HT1080 (cell line): ENCODE results near the gene LGR6. TPM values are rescaled to one million over a fixed set of nuclear protein-coding genes. Genes with fewer than 3 reads are reported as not detected.

Experiments used
- DNase-seq: peaks from one replicate; pipeline ENCODE4 v3.0.0-alpha.2; 2015; ENCODE audit warnings: low read depth
- total RNA-seq: library from RNA; depleted of rRNA; stranded (reverse); fragments of >200 nt; shearing (Covaris generic); gene quantifications from 2 replicates; pipeline ENCODE4 v1.2.3, GENCODE V29; 2014

LGR6 gene
- total RNA-seq, 1 experiment from 2014 or later, result not detected

DNA sequence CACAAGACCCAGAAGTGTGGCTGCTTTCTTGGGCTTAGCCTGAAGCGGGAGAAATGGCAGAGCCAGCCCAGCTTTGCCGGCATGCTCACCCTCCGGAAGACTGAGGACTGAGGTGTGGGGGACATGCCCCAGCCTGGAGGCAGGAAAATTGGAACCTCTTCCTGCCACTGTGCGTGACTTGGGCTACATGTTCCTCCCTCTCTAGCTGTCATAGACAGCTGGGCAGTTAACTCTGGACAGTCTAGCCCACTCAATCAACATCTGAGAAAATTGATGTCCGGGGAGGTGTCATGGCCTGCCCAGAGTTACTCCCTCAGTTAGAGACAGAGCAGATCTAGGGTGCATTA is 88.4 kb downstream of the LGR6 start:
- no peak for DNase-seq

DNA sequence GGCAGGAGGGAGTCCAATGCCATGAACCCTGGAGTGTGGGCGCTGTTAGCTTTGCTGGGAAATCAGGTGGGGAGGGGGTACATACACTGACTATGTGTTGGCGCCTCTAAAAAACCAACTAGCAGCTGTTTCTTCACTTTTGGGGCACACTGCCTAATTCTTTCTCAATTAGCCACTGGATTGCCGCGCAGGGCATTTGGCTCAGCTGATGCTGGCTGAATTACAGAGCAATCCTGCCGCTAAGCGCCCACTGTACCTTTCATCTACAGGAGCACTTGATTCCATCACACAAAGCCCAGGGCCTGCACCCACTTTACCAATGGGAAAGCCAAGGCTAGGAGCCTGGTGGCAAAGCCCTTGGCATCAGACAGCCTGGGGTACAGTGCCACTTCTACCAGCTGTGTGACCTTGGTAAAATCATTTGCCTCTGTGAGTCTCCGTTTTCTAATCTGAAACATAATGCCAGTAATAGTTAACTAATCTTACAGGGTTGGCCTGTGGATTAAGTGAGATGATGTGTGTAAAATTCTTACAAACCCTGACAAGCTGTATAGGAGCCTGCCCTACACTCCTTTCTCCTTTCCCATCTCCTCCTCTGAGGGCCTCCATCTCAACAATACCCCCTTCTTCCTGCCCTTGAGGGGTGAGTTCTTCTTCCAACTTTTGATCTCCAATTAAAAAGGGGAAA is 89.1 kb downstream of the LGR6 start:
- no peak for DNase-seq

DNA sequence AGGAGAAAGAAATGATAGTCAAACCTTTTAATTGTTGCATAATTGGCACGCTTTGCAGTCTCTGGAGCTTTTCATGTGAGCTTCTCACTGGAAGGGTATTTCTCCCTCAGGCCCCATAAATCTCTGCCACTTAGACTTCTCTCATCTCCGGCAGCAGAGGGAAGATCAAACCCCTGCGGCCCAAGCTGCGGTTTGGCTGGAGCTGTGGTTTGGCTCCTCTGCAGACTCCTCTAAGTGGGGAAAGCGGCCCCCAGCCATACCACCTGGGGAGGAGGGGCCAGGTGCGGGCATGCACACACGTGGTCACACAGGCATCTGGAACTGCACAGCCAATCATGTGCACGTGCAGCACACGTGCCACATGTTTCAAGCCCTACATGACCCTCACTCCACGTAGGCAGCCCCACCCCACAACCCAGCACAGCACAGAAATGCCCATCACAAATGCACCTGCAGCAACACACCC is 89.8 kb downstream of the LGR6 start:
- DNase-seq, result peak; percentile 94

DNA sequence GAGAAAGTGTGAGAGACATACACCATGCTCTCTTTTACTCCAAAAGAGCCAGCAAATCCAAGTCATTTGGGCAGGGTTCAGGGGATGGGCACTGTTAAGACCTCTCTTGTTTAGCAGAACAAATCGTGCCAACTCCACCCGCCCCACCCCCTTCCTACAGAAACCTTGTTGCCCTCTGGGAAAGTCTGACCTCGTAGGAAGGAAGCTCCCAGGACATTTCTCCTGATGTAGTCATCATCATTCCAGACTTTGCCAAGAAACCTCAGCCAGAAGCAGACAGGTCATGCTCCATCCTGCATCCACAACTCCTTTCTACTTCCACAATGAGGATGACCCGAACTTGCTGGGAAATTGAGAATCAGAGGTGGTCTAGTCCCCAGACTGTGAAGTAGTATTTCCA is 90.4 kb downstream of the LGR6 start:
- peak; percentile 87 for DNase-seq

DNA sequence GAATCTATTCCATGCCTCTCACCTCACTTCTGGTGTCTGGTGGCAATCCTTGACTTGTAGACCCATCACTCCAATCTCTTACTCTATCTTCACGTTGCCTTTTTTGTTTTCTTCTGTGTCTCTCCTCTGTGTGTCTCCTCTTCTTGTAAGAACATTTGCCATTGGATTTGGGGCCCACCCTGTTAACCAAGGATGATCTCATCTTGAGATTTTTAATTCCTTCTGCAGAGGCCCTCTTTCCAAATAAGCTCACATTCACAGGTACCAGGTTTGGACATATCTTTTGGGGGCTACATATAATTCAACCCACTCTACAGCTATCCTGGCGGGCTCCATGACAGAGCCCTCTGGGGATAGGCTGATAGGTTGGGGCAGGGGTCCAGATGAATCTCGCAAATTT is 92.3 kb downstream of the LGR6 start:
- DNase-seq, result no peak

DNA sequence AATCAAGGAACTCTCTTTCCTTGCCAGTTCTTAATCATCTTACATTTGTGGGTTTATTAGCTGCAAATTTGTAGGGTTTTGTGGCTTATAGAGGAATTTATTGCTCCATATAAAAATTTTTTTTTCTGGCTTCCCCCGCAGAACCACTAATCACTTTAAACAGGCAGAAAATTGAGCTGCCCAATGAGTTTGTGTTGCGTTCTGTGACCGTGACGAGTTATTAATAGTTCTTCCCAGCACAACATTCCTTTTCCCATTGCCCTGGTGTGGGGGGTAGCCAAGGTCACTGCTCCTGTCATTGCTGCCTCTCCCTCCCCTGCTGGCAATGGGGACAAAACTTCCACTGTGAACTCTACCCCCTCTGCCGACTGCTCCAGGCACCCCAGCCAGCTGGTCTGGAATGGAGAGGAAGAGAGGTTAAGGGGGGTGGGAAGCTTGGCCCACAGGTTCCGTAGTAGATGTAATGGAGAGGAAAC is 93.1 kb downstream of the LGR6 start:
- DNase-seq, result no peak

DNA sequence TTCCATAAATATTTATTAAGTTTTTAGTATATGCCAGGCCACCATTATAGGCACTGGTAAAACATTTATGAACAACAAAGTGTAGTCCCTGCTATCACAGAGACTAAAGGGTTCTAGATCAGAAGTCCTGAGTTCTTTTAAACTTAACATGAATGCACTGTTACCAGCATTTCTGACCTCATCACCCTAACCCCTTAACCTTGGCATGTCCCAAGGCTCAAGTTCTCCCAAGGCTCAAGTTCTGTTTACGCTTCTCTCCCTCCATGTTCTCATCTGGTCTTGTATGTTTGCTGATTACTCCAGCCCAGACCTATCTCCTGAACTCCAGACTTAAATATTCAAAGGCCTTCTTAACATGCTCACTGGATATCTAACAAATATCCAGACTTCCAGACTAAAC is 93.6 kb downstream of the LGR6 start:
- DNase-seq, result no peak

DNA sequence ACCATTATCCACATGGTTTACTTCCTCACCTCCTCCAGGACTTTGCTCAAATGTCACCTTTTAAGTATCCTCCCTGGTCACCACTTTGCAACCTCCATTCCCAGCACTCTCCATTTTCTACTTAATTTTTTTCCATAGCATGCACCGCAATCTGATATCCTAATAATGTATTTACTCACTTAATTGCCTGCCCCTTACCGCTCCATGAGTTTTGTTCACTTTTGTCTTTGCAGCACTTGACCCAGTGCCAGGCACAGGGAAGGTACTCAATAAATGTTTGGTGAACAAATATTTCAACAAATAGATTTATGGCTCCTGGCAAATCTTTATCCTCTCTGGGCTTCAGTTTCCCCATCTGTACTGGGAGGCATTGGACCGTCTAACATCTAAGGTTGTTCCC is 94.6 kb downstream of the LGR6 start:
- DNase-seq, result no peak

DNA sequence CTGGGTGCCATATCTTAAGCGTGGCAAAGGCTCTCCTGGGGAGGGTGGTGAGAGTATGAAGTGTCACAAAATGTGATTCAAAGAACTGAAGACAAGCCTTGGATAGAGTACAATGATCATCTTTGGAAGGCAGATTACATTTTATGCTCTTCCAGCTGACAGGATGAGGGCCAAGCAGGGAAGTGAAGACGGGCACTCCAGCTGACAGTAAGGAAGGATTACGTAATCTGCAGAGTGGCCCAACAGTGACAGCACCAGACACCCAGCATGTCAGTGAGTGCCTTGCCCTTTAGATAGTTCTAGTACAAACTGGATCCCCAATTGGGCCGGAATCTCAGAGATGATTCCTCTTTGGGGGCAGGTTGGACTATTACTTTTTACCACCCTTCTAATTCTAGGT is 95.4 kb downstream of the LGR6 start:
- DNase-seq, result no peak

DNA sequence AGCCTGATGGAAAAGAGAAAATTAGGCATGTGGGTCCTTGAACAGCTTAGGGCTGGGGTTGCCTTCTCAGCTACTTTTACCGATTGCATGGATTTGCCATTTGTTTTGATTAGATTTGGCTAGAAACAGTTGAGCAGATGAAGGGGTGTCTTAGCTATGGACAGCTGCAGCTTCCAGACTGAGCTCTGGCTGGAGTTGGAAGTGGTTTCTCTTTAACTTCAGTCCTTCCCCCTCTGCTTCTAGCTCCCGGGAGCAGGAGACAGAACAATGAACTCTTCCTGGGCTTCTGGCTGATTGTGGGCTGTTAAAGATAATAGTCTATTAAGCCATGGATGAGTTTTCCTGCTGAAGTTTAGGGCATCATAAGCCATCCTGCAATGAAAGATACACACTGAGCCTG is 97.4 kb downstream of the LGR6 start:
- DNase-seq, result no peak

DNA sequence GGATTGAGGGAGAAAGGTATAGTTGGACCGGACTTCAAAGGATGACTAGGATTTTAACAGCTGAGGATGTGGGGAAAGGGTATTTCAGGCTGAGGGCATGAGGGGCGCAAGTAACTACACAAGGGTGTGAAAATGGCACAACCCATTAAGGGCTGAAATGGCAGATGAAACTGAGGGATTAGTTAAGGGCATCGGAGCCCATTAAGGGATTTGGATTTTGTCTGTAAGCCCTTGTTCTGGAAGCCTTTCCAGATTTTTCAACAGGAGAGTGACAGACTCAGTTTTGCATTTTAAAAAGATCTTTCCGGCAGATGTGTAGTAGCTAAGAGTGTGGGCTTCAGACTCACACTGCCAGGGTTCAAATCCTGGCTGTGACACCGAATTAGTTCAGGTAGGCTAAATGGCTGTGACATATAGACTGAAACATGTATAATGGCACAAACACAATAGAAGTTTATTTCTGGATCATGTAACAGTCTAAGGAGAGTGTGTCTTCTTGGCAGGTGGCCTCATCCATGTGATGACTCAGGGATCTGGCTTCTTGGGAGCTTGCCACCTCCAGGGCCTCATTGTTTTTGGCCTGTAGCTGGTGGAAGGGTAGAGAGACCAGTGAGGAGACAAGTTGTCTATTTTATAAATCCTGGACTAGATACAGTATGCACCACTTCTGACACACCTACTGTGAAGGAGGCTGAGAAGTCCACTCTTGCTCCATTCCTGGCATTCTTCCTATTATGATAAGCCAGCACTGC is 98.5 kb downstream of the LGR6 start:
- peak; percentile 91 for DNase-seq

DNA sequence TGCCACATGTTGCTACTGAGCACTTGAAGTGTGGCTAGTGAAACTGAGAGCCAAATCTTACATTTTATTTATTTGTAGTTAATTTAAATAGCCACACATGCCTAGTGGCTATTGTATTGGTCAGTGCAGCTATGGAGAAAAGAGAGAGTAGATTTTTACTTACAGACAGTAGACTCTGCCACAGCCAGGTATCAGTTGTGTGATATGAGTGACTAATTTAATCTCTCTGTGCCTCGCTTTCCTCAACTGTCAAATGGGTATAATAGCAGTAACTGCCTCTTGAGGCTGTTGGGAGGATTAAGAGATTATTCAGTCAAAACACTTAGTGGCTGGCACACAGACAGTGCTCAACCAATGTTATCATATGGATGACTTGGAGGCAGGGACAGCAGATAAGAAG is 99.2 kb downstream of the LGR6 start:
- DNase-seq, result no peak

DNA sequence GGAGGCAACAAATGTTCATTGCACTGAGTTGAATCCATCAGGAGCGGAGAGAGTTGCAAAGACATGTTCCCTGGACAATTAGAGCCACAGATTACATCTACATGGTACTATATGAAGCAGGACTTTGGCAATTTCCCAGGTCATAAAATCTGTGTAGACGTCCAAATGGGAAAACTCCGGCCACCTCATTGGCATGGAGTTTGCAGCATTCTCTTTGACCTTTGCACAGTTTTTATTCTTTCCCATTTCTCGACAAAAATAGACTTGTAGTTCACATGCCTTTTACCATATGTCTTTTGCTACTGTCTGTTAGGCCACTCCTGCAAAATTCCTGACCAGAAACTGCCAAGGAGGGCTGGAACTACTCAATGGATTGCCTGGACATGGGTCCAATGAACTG is 100.0 kb downstream of the LGR6 start:
- no peak for DNase-seq

DNA sequence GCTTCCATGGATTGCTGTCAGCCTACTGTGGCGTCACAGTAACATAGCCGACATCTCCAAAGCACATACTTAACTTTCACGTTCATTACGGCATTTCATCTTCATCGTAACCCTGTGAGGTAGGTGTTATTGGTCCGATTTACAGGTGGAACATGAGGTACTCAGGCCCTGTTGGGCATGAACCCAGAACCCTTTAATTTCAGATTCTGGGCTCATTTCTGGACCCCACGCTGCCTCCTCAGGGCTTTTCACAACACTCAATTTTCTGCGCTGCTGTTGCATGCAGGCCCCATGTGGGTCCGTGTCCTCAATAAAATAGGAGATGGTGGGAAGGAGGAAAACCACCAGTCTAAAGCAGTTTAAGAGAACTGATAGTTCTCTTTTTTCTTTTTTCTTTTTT is 108.6 kb downstream of the LGR6 start:
- DNase-seq, result no peak

DNA sequence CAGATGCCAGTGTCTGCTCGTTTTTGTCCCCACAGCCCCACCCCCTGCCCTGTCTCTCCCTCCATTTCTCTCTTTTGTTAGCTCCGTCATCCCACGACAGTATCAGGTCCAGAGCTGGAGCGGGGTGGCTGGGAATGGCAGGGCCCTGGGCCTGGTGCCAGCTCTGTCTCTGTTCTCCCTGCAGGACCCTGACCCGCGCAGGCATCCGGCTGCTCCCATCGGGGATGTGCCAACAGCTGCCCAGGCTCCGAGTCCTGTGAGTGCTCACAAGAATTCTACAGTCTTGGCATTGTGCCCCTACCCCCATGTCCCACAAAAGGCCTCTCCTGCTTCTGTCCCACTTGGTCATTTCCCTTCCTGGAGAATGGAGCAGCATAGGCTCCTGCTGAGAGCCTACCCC is 110.8 kb downstream of the LGR6 start:
- no peak for DNase-seq

DNA sequence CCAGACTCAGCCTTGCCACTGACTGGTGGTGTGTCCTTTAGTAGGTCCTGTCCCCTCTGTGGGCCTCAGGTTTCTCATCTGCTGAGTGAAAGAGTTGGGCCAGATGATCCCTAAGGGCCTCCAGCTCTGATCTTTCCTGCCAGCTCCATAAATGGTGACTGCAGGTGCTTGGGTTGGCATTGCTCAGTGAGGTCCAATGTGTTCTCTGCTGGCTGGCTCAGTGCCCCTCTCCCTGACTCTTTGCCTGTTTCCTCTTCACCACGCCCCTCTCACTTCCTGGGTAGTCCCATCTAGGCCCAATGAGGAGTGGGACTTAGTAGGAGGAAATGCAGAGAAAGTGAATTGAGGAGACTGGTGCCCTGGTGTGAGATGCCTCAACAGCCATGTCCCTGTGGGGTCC is 111.6 kb downstream of the LGR6 start:
- DNase-seq, result no peak

DNA sequence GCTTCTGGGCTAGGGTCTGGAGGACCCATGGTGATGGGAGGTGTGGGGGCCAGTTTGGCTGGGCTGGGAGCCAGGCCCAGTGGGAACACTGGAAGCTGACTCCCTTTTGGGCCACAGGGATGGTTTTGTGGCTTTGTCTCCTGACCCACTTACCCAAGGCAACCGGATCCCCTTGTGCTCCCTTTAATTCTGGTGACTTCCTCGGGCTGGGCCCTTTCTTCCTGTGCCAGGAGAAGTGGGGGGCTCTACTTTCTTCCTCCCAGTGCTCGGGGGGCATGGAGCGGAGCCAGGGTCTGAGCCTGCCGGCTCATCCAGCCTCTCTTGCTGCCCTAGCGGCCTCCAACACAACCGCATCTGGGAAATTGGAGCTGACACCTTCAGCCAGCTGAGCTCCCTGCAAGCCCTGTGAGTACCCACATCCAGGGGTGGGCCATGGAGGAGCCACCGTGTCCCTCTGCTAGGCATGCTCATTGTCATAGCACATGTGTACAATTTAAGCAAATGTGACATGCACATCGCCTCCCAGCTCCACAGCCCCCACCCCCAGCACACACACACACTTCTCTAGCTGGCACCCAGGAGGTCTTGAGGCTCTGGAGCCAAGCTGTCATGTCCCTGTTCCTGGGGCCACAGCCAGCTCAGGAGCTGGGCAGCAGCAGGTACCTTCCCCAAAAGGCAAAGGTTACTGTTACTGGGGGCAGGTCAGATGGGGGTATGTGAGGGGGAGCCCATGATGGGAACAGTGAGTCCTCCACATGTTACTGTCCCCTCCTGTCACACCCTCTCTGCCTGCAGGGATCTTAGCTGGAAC is 113.1 kb downstream of the LGR6 start:
- no peak for DNase-seq

DNA sequence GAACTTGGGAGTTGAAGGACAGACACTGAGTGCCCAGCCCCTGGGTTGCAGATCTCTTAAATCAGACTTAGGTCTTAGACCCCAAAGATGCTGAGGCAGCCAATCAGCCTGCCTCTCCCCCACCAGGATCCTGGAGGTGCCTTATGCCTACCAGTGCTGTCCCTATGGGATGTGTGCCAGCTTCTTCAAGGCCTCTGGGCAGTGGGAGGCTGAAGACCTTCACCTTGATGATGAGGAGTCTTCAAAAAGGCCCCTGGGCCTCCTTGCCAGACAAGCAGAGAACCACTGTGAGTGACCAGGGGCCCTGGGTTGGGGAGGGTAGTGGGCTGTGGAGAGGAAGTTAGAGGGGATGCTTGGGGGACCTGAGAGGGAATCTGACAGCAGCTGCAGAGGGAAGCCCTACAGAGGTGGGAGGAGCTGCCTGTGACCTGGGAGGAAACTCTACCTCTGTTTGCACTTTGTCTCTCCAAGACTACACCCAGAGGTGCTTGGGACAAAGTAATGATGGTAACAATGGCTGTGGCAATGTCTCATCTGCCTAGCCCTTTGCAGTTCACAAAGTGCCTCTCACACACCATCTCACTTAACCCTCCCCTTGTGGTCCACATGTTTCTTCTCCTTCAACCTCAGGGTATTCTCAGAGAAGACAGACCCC is 116.6 kb downstream of the LGR6 start:
- DNase-seq, result no peak

DNA sequence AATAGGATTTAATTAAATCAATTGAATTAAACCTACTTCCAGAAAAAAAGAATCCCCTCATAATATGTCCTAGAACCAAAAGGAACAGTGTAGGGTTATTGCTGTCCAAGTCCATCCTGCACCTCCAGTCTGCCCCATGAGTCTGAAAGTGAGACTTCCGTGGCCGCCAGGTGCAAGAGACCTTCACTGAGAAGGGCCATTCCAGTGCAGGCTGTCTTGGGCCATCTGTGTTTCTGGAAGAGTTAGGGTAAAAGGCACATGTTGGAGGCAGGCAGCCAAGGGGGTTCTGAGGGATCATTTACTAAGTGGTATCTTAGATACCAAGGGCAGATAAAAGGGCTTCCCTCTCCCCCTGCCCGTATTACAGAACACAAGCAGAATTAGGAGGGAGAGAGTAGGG is 117.1 kb downstream of the LGR6 start:
- DNase-seq, result no peak

DNA sequence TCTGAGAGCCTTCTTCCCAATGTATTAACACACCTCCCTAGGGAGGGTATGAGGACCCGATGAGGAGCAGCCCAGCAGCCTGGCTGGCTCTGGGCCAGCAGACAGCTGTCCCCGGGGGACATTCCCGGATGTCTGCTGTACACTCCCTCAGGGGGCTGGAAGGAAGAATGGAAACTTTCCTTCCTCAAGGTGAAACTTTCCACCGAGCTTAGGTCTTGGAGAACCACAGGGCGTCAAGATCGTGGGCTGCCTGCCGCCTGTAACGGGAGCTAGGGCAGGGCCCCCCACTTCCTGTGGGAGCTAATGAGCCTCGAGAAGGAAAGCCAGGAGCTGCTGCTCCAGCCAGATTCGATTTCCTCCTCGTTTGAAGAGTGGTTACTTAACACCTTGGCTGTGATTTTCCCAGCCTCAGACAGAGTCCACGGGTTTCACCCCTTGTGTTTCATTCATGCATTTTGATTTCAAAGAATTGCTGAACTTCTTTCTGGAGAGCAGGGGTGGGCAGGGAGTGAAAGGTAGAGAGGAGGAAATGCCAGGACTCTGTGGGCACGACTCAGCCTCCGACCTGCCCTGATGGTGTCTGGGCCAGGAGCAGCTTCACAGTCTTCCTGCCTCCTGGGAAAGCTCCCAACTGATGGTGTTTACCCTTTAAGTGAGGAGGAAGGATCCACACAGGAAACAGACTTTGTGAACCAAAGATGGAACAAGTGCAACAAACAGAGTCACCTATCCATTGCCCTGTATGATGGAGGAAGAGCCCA is 118.5 kb downstream of the LGR6 start:
- peak; percentile 24 for DNase-seq

DNA sequence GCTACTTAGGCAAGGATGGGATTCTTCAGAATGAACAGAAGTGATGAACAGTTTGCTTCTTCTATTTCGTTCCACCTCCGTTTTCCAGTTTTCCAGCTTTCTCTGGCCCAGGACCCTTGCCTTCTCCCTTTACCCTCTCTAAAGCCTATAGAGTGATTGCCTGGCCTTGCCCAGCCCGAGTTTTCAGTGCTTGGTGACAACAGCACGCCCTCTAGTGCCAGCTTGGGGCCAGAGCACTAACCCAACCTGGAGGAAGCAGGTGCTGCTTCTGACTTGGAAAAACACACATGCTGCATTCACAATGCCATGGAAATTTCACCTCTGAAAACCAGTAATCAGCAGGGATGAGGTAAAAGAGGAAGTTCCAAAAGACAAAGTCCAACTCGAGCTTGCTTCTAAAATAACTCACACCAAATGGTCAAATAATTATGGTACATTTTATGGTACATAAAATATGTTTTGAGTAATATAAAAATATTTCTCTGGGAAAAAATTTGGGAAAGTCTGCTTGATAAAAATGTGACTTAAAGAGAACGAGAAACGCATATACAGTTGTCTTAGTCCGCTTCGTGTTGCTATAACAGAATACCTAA is 122.1 kb downstream of the LGR6 start:
- peak; percentile 62 for DNase-seq
